NCI-H774 (cell line): ENCODE measurements around the gene BEST4.
A peak's percentile ranks its signal among the peaks of the same experiment; 100 is the strongest.
"Not testable (repeated sequence)": the region's sequence is repeated elsewhere in the genome, so short reads cannot be mapped to it uniquely, and the experiment has no call there.

ENCODE experiments used
- DNase-seq: peaks from one replicate; lab custom pipeline; 2025; lab: John Stamatoyannopoulos, UW

Gene BEST4

DNA sequence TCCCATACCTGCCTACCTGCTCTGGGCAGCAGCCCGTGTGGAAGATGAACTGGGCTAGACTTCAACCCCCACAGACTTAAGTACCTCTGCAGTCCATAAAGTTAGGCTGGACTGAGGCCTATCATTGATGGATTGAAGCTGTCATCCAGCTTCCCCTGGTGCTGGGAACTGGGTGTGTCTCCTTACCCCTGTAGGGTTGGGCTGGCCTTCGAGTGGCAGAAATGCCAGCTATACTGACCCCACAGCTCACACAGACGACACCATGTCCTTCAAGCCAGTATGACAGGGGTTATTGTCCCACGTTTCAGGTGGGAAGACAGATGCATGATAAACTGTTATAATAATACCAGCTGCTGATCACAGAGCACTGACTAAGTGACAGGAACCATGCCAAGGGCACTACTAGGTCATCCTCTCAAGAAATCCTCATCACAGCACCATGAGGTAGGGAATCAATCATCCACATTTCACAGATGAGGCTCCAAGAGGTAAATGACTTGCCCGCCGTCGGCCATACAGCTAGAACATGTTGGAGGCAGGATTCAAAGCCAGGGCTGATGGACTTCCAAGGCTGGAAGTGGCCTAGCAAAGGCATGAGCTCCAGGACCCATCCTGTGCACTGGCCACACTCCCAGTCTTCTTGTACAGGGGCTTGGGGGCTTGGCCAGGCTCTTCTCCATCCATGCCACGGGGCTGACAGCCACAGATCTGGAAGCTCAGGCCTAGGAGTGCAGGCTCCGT lies at the start of gene BEST4:
Gene BEST4, minus strand, starts transcription at position 51 of the 741 bp plus-strand sequence. CDS start 465 bp downstream, outside the sequence.
- DNase-seq = no peak

GRCh38 chr1:44835738-44836675 lies 48.0 kb upstream of the BEST4 start:
- DNase-seq = peak; percentile 83

DNA sequence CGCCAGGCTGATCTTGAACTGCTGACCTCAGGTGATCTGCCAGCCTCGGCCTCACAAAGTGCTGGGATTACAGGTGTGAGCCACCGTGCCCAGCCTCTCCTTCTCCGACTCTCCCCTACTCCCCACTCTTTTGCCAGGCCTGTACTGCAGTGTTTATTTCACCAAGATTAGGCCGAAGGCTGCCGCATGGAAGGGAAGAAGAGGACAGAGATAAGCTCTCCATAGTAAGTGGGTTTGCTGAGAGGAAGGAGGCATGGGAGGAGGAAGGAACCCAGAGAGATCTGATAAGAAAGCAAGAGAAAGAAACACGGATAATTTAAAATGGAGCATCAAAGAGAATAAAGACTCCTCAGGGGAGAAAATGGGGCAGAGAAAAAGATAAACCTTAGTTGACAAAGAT lies 46.4 kb upstream of the BEST4 start:
- no peak for DNase-seq

DNA sequence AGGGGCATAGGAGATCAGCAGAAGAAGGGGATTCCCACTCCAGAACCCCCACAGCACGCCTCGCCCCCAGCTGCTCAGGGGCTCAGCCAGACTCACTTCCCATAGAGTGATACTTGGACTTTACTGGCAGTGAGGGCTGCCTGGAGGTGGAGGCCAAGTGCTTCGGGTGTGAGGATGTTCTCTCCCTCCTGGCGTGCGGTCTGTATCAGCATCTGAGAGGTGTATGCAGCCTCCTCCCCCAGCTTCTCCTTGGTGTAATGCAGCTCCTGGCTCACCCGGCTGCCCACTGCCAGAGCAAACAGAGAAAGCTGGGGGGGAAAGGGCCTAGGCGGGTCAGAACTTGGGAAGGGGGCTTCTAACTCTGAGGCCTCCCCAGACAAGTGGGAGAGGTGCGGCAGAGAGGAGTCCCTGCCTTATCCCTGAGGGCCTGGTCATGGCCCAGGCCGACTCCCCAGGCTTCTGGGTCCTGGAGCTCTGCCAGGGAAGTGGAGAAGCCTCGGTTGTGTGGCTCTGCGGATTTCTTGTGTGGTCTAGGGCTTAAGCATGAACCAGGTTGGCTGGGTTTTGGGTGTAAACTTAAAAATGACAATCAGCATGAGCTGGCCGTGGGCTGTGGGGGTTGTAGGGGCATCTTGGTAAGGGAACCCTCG lies 44.2 kb upstream of the BEST4 start:
- no peak for DNase-seq

GRCh38 chr1:44831516-44831915 lies 43.5 kb upstream of the BEST4 start:
- no peak for DNase-seq

DNA sequence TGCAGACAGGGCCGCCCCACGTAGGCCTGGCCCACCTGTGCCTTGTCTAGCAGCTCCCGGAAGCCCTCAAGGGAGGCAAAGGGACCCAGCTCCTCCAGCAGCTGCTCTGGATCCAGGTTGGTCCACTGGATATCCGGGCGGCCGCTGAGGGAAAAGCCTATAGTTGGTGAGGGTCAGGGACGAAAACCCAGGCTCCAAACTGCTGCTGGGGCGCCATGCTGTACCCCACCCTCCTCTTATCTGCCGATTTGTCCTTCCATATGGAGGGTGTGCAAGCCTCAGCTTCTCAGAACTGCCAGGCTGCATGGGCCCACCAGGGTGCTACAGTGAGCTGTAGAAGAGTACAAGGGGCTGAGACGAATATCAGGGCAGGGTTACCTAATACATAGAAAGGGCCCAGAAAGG lies 42.9 kb upstream of the BEST4 start:
- DNase-seq = no peak

DNA sequence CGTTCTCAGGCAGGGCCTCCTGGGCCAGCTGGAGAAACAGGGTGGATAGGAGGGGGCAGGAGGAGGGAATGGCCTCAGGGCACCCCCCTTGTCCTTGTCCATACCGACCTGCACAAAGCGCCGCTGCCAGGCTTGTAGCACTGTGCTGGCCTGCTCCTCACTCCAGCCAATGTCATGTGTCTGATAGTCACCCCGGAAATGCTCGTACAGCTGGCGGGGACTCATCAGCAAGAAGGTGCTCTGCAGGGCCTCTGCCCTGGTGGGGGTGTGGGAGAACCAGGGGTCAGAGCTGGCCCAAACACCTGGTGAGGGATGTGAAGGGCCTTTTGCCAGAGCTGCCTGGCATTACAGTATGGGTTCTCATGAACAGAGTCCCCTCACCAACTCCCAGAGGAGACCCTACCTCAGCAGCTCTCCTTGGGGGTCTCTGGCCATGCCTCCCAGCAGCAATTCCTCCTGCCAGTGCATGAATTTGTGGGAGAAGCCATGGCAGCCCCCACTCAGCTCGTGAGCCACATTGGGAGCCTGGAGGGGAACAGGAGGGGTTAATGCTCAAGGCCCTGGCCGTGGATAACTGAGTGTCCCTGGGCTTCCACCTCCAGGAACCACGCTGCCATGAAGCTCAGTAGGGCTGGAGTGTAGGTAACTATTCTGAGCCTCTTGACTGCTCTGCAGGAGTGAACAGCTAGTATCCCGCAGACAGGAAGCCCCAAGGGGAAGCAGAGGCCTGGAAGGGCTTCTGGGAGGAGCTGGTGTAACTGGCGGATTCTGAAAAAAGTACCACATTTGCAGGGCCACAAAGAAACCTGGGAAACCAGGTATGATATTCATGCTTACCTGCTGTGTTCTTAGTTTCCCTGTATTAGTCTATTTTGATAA lies 41.8 kb upstream of the BEST4 start:
- no peak for DNase-seq

DNA sequence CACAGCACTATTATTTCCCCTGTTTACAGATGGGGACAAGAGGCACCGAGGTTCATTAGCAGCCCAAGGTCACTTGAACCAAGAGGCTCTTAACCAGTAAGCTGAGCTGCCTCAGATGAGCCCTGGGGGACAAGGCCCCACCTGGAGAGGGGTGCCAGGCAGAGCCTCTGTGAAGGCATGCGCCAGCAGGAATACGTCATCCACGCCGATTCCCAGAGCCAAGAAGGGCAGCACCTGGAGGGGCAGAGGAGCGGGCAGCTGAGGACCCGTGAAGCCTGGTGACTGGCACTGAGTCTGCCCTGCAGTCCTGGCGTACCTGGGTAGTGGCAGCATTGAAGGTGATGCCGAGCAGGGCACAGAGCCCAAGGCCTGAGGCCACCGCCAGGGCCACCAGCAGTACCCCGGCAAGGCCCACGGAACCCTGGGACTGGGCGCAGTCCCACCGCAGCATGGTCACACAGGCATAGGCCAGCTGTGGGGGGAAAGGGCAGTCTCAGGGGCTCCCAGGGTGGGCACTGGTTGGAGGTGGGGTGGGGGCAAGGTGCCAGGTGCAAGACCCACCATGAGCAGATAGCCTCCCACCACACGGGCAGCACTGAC lies 41.0 kb upstream of the BEST4 start:
- no peak for DNase-seq

- DNase-seq = no peak
These were observed 40.2 kb upstream of the BEST4 start for GRCh38 chr1:44828003-44828651.

DNA sequence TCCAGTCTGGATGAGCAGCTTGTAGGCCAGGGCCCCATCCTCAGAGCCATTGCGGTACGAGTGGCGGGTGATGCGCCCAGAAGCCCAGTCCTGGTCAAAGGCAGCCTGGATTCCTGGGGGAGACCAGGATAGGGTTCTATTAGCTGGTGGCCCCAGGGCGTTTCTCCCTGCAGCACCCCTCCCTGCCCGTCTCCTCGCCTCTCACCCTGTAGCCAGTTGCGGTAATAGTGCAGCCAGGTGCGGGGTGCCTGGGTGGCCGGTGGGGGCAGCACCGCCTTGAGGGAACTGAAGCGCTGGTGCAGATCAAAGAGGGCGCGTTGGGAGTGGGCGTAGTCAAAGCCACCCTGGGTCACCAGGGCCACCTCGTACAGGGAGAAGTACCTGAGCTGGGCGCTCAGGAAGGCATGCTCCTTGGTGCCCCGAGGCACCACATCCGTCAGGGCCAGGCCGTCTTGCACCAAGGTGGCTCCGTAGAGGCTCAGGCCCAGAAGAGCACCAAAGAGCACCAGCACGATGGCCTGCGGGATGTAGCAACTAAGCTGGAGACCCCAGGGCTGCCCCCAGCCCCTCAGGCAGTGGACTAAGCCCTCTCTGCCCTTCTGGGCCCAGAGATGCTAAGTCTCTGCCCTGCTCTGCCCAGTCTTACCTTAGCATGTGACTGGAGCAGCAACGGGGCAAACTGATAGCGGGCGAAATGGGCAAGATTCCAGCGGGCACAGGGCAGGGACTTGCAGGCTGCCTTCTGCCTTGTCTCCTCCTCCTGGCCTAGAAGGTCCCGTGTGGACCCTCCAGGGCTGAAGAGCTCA lies 39.4 kb upstream of the BEST4 start:
- no peak for DNase-seq

GRCh38 chr1:44826375-44827196 lies 38.6 kb upstream of the BEST4 start:
- DNase-seq = no peak

GRCh38 chr1:44824392-44824791 lies 36.4 kb upstream of the BEST4 start:
- DNase-seq = not testable (repeated sequence)

GRCh38 chr1:44822981-44823451 lies 35.0 kb upstream of the BEST4 start:
- no peak for DNase-seq

GRCh38 chr1:44822131-44822701 lies 34.2 kb upstream of the BEST4 start:
- DNase-seq = no peak

DNA sequence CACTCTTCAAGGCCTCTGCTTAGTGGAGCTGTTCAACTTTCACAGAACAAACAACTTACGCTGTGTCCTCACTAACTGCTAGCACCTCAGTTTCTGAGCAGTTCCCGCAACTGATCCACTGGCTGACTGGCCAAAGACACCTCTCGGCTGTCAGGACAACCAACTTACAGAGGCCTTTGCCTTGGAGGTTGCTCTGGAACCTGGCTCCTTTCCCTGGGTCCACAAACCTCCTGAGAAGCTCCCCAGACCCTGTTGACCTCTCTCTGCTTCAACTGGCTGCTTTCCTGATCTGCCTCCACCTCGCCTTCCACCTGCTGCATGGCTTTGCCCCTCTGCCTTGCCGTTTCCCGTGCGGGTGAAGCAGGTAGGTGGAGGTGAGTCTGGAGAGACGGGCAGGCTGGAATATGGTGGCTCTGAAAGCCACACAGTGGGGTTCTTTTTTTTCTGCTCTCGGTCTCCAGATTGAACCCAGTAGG lies 33.3 kb upstream of the BEST4 start:
- no peak for DNase-seq

DNA sequence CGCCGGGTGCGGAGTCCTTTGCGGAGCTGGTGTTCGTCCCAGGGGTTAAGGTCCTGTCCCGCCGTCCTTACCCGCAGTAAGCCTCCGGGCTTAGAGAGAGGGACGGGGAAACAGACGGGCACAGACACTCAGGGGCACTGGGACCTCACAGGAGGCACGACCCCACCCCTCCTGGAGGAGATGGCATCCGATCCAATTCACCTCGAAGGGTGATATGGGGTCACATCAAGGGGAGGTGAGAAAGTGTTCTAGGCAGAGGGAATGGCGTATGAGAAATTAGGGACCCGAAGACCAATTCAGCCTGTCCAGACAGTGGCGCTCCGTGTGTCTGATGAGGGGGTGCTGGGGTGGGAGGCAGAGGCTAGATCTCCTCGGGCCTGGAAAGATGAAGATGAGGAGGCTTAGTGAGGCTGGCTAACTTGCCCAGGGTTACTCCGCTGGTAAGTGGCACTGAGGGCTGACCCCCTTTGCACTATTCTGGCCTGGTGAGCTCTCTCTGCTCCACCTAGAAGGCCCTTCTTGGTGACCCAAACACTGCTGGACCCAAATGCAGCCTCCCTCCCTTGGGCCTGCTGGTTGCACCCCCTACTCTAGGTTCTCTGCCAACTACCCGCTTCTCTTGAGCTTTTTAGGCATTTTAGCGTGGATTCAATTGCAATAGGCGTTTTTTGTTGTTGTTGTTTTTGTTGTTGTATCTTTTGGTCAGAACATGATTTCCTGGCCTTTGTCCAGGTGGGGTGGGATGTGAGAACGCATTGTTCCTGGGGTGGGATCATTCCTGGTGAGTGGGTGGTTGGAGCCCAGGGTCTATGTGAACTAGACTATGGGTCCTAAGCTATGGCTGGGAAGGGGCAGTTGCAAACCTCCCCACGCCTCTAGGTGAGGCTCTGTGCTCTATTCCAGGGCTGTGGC lies 32.6 kb upstream of the BEST4 start:
- DNase-seq = no peak
